CD4-positive, alpha-beta T cell treated with Interleukin-17A for 4 hours (primary cell): ENCODE data around the gene TSFM.

Source experiments
- DNase-seq: peaks from one replicate; pipeline ENCODE4 v3.0.0-alpha.2; 2020; ENCODE audit warnings: mixed read lengths

Gene TSFM

DNA sequence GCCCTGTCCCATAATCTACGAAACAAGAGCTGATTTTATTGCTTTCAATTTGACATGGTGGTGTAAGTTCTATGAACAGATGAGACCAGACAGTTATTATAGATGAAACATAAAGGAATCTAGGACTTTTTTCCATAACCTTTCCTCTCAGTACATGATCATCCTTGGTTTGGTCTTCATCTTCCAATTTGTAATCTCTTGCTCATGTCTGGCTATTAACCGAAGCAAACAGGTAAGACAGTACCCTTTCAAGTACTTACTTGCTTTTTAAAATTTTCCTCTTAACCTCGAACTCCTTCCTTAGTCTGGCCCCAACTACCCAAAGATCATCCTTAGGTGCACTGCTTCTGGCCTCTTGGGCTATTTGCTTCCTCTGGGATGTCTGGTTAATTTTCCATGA is 36.6 kb upstream of the TSFM start:
- DNase-seq: no peak

DNA sequence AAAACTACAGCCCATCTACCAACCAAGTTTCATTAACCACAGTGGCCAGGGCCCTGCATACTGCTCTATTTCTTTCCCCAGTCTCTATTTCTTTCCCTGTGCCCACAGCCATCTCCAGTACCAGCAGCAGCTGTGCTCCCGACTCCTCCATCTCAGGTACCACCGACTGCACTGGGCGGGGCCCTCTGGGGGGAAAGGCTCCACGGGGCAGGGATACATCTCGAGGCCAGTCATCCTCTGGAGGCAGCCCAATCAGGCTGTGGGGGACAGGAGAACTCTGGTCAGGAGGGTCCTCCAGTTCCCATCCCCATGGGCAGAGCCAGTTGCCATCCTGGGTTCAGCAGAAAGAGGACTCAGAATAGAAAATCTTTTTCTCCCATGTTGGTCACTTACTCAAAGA is 33.5 kb upstream of the TSFM start:
- DNase-seq: no peak

DNA sequence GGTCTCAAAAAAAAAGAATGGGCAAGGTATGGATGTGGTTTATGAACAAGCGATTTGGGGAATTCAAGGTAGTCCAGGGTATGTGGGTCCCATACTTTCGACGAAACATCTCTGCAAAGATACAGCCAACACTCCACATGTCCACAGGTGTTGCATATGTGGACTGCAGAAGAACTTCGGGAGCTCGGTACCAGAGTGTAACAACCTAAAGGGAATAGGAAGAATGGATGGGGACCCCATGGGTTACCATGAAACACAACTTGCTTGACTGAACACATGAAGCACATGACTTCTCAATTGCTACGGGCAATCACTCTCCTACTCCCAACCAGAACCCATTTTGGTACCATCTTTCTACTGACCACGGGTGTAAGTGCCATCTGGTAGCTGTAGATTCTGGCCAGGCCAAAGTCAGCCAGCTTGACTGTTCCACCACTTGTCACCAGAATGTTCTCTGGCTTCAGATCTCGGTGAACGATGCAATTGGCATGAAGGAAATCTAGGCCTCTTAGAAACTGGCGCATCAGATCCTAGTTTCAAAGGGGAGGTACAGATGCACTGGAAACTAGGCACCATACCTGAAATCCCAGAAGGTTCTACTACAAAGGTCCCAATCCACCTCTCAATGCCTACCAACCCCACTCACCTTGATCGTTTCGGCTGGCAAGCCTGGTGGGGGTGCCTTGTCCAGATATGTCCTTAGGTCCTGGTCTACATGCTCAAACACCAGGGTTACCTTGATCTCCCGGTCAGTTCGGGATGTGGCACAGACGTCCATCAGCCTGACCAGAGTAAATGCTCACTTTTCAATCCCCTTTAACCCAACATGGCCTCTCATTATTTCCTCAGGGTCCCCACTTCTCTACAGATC is 31.8 kb upstream of the TSFM start:
- DNase-seq: no peak

DNA sequence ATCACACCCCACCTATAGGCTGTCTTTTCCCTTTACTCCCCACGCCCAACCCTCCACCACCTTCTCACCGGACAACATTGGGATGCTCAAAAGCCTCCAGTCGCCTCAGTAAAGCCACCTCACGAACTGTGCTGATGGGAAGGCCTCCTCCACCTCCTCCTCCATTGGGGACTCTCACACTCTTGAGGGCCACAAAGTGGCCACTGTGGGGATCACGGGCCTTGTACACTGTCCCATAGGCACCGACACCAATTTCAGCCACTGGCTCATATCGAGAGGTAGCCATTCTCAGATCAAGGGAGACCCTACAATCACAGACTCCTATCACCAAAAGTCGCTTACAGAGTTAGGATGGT is 31.2 kb upstream of the TSFM start:
- no peak for DNase-seq

DNA sequence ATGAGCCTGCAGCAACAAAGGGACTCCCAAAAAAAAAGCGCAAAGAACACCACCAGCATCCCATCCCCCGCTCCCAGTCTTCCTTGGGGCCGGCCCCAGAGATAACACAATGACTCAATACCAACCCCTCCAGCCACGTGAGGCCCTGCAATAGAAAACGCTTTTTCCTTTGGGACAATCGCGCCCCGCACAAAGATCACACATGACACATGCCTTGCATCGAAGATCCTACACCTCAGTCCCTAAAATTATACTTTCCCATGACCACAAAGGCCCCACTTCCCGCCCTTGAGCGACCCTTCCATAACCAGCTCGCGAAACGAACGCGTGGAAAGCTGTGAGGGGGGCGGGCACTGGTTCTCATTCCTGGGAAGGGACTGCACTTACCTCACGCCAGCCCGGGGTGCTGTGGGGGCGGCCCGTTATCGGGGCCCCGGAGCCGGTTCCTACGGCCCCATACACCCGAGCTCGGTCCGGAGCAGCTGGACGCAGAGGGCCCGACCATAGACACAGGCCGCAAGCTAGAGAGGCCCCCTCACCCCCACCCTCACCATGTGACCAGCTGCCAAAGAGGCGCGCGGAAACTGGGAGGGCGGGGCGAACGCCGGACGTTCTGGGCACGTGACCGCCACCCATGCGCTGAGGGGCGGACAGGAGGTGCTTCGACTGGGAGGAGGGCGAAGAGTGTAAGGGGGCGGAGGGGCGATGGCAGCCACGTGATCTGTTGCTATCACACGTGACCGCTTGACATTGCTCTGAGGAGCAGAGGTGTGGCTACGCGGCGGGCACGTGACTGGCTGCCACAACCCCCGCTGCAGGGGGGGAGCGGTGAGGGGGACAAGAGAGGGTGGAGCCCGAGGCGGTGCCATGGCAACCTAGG is 30.6 kb upstream of the TSFM start, which contains the start of gene CDK4:
TSS of gene CDK4 (minus strand) at position 523 of the 880 bp plus-strand sequence. CDS start 593 bp downstream, outside the sequence.
- peak; percentile 98 for DNase-seq

DNA sequence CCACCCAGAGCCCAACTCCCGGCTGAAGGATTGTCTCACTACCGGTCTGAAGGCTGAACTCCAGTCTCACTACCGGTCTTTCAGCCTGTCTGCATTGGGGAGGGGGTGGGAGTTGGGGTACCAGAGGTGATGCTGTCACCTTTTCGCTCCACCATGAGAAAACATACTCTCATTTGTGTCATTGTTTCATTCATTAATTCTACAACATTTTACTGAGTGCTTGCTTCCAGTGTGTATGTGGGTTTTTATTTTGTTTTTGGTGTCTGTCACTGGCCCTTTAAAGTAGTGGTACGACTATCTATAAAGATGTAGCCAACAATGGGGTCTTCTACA is 30.0 kb upstream of the TSFM start:
- DNase-seq: no peak

DNA sequence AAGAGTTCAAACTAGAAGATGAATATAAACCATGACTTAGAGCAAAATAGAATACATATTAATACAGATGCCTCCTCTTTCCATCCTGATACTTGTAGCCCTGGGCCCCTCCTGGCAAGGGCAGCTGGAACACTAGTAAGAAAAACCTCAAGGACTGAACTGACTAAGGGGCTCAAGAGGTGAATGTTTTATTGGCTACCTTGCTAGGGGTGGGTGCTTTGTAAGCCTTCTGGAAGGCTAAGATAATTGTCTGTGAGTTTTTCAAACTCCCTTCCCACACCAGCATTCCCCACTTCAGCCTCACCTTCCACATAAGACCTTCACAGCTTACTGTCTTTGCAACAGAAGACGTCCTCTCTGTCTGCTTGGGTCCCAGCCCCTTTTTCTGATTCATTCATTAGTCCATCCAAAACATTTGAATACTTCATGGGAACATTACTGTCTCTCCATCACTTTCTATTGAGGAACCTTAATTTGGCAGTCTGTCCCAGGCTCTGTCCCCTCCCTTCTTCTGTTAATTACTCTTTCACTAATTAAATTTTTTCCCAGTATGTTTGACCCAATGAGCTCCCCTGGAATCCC is 28.7 kb upstream of the TSFM start:
- DNase-seq: no peak

DNA sequence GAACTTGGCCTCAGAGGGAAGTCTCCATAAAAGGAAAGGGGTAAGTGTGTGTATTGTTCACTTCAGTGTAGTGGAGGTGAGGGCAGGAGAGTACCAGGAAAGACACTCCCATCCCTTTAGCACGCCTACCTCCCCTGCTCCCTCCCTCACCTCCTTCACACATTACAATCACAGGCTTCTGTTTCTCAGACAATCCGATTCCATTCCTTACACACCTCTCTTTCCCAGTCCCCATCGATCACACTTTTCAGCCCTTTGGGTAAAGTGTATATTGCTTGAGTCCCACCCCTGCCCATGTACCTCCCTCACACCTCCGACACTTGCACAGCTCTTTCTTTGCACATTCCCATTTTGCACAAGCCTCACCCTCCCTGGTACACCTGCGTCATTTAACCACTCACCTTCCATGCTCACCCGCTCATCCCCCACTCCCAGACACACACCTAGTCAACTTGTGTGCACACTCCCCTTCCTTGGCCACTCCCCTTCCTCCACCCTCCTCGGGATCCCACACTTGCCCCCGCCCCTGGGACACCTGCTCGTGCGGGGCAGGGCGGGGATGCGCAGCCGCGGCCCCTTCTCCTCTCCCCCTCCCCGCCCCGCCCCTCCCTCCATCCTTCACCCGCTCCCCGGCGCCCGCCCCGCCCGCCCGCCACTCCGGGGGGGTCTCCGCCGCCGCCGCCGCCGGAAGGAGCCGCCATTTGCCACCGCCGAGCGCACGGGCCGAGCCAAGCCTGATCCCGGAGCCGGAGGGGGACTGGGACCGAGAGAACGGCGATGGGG is 28.0 kb upstream of the TSFM start, which contains the start of gene MARCHF9:
TSS of gene MARCHF9 (plus strand) at position 693 of the 783 bp plus-strand sequence. CDS start 426 bp downstream, outside the sequence.
- DNase-seq: peak; percentile 96

DNA sequence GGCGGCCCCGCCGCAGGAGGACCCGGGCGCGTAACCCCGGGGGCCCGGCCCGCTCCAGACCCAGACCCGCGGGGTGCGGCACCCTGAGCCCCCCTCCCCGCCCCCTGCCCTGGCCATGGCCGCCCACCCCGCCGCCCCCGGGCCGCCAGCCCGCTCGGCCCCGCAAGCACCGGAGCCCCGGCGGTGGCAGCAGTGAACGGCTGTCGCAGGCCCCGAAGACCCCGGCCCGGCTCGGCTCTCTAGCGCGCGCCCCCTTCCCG is 27.5 kb upstream of the TSFM start:
- DNase-seq: no peak

DNA sequence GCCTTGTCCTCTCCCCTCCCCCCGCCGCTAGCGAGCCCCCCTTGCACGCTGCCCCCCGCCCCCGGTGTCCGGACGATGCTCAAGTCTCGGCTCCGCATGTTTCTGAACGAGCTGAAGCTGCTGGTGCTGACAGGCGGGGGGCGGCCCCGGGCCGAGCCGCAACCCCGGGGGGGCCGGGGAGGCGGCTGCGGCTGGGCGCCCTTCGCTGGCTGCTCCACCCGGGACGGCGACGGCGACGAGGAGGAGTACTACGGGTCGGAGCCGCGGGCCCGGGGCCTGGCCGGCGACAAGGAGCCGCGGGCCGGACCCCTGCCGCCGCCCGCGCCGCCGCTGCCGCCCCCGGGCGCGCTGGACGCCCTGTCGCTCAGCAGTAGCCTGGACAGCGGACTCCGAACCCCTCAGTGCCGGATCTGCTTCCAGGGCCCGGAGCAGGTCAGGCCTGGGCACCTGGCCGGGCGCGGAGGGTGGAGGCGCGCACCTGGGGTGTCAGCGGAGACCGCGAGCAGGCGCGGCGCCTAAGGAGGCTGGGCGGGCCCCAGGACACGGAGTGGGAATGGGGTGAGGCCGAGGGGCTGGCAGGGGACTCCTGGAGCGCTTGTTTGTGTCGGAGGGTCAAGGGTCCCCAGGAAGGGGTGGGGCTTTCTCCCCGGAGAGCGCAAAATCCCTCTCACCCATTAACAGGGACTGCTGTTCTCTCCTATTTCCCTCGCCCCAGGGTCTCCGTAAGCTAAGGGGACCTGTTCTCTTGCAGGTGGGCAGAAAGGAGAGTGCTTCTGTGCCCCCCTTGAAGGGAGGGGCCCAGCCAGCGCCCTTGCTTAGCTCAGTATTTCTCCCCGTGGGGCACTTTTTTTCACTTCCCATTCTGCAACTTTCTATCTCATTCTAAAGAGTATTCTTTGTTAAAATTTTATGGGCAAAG is 26.9 kb upstream of the TSFM start:
- peak; percentile 56 for DNase-seq

DNA sequence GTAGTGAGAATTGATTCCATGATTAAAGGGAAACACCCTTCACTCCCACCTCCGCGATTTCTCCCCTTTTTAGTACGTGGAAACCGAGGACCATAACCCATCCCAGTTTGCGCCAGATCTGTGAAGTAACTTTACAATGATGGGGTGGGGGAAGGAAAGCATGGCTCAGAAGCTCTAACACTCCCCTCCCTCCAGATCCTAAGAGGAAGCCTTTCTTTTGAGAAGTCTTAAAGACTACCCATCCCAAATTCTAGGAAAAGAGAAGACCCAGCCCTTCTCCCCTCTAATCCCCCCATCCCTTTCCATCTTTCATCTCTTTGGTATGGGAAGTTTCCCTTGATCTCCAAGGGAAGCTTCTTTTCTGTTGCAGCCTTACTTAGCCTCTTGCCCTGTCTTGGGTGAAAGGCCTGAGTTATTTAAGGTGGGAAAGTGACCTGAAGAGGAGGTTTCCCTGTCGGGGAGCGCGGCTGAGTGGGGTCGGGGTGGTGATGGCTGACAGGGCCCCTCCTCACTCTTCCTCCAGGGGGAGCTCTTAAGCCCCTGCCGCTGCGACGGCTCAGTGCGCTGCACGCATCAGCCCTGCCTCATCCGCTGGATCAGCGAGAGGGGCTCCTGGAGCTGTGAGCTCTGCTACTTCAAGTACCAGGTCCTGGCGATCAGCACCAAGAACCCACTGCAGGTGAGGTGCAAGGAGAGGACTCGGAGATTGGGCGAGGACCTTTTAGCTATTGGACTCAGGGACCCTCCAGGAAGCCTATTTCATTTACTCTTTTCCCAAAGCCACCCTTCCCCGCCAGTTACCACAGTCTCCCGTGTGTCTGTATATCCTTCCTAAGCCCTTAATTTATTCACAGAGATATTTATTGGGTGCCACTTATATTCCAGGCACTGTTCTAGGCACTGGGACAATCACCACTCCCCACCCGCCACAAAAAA is 25.9 kb upstream of the TSFM start:
- DNase-seq: peak; percentile 79

DNA sequence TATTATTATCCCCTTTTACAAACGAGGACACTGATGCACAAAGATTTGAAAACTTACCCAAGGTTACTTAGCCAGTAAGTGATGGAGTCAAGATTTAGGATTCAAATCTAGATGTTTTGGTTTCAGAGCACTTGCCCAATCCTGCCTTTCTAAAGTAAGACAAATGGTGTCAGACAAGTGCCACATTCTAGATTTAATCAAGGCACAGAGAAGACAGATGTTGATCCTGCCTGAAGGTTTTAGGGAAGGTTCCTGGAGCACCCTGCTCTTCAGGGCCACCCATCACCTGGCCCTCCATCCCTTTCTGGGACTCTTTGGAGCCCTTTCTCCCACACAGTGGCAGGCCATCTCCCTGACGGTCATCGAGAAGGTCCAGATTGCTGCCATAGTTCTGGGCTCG is 24.8 kb upstream of the TSFM start:
- no peak for DNase-seq

DNA sequence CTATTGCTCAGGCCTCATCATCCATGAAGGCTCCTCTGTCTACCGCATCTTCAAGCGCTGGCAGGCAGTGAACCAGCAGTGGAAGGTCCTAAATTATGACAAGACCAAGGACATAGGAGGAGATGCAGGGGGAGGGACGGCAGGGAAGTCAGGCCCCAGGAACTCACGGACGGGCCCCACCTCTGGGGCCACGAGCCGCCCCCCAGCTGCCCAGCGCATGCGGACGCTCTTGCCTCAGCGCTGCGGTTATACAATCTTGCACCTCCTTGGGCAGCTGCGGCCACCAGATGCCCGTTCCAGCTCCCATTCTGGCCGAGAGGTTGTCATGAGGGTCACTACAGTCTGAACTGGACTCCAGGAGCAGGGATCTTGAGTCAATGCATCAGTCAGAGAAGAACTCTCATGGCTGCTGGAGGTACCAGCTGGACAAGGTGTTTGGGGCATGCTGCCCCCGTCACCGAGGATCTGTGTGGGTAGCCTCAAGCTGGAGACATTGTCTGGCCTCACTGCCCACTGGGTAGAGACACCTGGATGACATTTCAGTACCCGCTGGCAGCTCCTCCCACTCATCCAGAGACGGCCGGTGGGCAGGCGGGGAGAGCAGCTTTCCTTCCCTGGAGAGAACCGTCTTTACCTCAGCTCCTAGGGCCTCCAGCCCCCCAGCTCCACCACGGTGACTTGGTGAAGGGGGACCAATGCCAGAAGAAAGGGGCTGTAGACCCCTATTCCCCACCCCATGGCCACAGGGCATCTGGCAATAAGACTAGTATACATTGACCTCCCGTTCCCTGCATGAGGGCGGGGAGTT is 23.8 kb upstream of the TSFM start:
- no peak for DNase-seq

DNA sequence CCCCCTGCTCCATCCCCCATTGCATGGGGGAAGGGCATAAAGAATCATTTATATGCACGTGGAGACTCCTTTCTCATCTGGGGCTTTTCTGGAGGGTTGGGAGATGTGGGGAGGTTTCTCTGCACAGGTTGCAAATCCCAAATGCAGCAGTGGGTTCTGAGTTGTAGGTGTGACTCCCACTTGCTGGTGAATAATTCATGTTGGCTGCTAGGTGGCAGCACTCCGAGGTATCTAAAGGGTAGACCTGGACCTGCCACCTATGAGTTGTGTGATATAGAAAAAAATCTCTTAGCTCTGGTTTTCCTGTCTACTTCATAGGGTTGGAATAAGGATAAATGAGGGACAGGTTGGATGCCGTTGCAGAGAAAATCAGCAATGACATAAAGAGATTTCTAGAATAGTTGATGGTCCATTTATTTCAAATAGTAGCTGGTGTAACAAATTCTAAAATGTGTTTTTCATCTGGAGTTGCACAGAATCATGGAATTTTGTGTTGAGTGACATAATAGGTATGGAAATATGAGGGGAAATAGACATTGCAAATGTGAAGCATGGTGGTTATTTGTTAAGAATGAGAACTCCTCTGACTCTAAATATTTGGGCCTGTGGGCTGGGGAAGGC is 23.1 kb upstream of the TSFM start:
- DNase-seq: peak; percentile 62

DNA sequence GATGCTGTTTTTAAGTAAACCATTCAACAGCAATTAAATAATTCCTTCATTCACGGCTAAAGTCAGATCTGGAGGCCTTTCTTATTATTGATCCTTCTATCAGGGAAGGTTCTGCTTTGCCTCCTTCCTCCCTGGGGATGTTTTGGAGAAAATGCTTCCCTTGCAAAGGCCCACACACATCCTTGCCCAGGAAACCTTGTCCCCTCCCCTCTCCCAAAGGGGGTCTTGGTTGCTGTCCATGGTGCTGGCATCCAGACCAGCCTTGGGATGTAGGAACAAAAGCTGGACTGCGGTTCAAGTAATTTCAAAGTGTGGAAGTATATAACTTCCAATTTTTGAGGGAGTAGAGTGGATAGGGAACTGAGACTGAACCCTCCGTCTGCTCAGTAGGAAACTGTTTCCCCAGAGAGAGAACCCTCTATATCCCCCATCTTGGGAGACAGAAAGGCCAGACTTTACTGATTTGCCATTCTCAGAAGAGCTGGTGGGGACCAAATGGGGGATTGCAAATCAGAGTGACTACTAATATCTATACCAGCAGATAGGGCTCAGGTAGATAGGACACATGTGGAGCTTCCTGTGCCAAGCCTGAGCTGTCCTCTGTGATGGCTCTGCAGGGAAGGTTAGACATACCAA is 22.1 kb upstream of the TSFM start:
- no peak for DNase-seq

DNA sequence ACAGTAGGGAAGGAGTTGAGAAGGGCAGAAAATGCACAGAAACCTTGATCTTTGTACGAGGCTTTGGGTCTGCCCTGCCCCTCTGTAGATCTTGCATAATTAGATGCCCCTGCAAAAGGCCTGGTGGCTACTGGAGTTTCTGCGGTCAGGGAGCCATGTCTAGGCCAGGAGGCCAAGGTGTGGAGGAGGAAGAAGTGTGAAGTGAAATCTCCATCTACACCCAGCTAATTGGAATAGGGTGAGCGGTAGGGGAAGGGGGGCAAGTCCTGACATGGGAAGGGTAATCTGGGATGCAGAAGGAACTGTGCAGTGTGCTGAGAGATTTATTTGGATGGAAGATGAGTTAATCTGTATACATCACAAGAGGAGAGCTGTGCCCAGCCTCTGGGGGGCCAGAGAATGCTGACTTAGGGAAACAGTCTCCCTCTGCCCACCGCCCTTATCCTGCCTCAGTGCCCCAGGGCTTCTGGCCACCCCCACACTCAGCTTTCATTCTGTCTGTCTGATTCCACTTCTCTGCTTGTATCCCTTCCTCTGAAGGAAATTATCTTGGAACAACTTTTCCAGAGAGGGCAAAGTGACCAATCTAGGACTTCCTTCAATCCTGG is 21.1 kb upstream of the TSFM start:
- DNase-seq: no peak

DNA sequence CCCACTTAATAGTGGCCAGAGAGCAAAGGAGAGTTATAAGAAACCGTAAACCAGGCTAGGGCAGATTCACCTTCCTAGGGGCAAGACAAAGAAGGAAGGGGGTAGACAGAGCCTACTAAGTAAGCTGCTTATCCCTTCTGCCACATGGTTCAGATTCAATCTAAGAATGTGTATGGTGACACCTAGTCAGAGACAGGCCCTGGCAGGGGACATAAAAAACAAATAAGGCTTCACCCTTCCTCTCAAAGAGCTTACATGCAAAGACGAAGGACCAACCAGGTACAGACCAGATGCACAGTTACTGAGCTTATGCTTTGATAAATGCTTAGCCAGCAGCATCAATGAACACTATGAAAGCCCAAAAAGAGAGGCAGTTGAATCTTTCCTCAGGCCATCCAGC is 20.1 kb upstream of the TSFM start:
- no peak for DNase-seq

DNA sequence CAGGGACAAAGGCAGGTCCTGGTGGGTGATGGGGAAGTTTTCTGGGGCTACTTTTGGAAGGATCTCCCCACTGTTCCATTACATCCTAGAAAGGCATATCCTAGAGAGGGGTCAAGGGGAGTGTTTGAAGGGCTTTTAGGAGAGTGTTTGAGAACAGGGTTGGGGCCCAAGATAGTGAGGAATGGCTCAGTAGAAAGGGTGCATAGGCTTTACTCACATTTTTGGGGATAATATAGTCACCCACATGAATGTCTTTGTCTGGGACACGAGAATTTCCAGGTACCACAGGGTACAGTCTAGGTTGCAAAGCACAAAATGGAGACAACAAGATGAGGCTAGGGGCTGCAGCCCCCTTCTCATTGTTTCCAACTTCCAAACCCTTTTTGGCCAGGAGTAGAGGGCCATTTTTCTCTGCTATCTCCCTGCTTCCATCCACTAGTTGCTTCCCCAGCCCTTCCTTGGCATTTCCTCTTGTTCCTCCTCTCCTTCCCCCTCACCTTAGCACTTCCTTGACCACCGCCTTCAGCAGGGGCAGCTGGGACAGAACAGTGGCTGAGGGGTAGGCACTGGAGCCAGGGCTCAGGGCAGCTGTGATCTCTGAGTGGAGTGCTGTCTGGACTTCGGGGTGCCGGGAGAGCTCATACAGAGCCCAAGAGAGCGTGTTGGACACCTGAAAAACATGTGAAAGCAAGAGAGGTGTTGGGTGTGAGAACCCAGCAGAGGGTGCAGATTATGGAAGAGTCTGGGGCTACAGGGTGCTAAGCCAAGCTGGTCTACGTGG is 18.5 kb upstream of the TSFM start:
- no peak for DNase-seq
